ENCODE measurements around the gene SSTR5. TPM values are rescaled to one million over a fixed set of nuclear protein-coding genes. Genes with fewer than 3 reads are reported as not detected.

The SSTR5 gene
- total RNA-seq, 3 donors from 2014 or later (not counting 1 experiment from before 2014, with no cell fraction given) = not detected

DNA sequence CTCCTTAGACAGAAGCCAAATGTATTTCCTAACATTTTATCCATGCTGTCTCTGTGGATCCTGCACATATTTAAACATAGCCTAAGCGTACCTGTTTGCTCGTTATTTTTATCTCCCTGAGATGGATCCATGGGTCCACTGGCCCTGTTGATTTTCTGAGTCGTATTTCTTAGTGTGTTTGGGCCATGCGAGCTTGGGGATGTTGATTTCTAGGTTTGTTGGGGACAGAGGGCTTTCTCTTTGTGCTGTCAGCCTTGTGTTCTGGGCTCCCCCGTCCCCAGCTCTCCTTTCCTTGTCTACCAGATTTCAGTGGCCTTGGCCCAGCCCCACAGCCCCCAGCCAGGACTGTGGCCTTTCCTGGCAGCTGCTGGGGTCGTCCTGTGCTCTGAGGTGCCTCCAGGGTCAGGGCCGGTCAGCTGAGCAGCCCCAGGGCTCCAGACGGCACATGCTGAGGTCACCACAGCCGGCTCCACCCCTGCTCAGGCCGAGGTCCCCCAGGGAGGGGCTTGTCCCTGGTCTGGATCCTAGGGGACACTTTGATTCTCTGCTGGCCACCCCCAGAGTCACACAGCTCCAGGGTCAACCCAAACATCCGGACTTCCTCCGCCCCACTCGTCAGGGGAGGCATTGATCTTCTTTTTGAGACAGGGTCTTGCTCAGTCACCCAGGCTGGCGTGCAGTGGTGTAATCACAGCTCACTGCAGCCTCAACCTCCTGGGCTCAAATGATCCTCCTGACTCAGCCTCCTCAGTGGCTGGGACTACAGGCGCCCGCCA is 4.4 kb downstream of the SSTR5 start:
- peaks cover 2% of the 10 kb centered on the region for H3K27me3 ChIP-seq (ENCODE audit: control insufficient read depth, insufficient read depth, low read length)
- Mint-ChIP-seq H3K36me3 (no peaks in the 10 kb centered on the region), H3K9me3 (no peaks in the 10 kb centered on the region), H3K4me1 (no peaks in the 10 kb centered on the region), H3K4me3 (no peak overlapping the region), H3K27me3 (ENCODE audit: low read depth in 2 of 2) (peaks cover 5 to 8% of the 10 kb centered on the region in 2 donors), H3K27ac (no peak overlapping the region)
- 53% methylated on average over 16 of the region's 16 CpGs for WGBS (ENCODE audit: insufficient coverage)
- no peaks in the 10 kb centered on the region for H3K9me3 ChIP-seq (ENCODE audit: control insufficient read depth, insufficient read depth, low read length)
- TF ChIP-seq, protein P1, sequence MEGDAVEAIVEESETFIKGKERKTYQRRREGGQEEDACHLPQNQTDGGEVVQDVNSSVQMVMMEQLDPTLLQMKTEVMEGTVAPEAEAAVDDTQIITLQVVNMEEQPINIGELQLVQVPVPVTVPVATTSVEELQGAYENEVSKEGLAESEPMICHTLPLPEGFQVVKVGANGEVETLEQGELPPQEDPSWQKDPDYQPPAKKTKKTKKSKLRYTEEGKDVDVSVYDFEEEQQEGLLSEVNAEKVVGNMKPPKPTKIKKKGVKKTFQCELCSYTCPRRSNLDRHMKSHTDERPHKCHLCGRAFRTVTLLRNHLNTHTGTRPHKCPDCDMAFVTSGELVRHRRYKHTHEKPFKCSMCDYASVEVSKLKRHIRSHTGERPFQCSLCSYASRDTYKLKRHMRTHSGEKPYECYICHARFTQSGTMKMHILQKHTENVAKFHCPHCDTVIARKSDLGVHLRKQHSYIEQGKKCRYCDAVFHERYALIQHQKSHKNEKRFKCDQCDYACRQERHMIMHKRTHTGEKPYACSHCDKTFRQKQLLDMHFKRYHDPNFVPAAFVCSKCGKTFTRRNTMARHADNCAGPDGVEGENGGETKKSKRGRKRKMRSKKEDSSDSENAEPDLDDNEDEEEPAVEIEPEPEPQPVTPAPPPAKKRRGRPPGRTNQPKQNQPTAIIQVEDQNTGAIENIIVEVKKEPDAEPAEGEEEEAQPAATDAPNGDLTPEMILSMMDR (IDR thresholded peaks at IDR 0.05) = no peak
- H3K4me1 ChIP-seq (ENCODE audit: control insufficient read depth, insufficient read depth, low read length) = no peaks in the 10 kb centered on the region
- intact Hi-C loops (cut with micrococcal nuclease) = no loop called here
- ATAC-seq (no peak), DNase-seq (no peak)
- H3K4me3 ChIP-seq (ENCODE audit: low read length) = no peak overlapping the region
- H3K36me3 ChIP-seq (ENCODE audit: control insufficient read depth, insufficient read depth, low read length) = no peaks in the 10 kb centered on the region
- no peak overlapping the region for H3K27ac ChIP-seq (ENCODE audit: low read length)

DNA sequence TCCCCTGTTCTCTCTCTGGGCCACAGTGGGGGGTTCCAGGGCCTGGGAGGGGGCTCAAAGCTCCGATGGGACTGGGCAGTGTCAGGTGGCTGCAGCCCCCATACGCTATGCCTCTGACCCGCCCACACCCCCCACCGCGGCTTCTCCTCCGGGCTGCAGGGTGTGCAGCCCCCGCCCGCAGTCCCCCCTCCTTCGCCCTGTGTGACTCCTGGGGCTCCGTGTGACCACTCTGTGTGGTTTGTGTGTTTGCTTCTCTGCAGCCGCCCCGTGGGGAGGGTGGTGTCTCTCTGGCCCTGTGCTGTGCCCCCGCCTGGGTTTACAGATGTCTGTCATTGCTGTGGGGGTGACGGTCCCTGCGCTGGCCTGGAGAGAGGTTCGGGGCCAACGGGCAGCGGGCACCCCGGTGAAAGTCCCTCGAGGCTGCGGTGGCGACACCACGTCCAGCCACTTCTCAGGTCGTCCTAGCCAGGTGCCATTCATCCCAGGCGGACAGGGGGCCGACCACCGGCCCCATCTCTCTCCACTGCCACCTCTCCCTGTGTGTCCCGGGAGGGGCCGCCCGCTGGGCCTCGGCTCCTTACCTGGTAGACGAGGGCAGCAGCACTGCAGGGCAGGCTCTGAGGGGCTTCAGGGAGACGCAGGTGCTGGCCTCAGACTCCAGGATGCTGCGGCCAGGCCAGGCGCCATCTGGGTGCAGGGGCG is 5.5 kb downstream of the SSTR5 start:
- Histone ChIP-seq H3K27me3 (ENCODE audit: control insufficient read depth, insufficient read depth, low read length) (peaks cover 2% of the 10 kb centered on the region), H3K4me3 (ENCODE audit: low read length) (no peak overlapping the region), H3K9me3 (ENCODE audit: control insufficient read depth, insufficient read depth, low read length) (no peaks in the 10 kb centered on the region), H3K36me3 (ENCODE audit: control insufficient read depth, insufficient read depth, low read length) (no peaks in the 10 kb centered on the region), H3K4me1 (ENCODE audit: control insufficient read depth, insufficient read depth, low read length) (no peaks in the 10 kb centered on the region), H3K27ac (ENCODE audit: low read length) (no peak overlapping the region)
- Mint-ChIP-seq H3K4me1 (no peaks in the 10 kb centered on the region), H3K27me3 (ENCODE audit: low read depth in 2 of 2) (peaks cover 9 to 14% of the 10 kb centered on the region in 2 donors), H3K36me3 (no peaks in the 10 kb centered on the region), H3K9me3 (no peaks in the 10 kb centered on the region), H3K27ac (no peak overlapping the region), H3K4me3 (no peak overlapping the region)
- TF ChIP-seq, protein P1 (IDR thresholded peaks at IDR 0.05) = no peak
- ATAC-seq (no peak), DNase-seq (no peak)
- WGBS (ENCODE audit: insufficient coverage) = 84% methylated on average over 36 of the region's 36 CpGs
- intact Hi-C loops (cut with micrococcal nuclease) = no loop called here

DNA sequence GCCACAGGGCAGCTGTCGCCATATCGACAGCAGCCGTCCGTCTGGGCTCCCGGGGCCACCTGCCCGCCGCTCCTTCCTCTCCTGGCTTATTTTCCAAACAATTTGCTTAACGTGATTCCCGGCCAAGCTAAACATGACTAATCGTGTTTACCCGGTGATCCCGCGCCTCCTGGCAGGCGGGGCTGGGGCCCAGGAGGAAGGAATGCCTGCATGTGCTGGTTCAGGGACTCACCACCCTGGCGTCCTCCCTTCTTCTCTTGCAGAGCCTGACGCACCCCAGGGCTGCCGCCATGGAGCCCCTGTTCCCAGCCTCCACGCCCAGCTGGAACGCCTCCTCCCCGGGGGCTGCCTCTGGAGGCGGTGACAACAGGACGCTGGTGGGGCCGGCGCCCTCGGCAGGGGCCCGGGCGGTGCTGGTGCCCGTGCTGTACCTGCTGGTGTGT is 6.1 kb downstream of the SSTR5 start:
- no peak for DNase-seq
- intact Hi-C loops (cut with micrococcal nuclease) = no loop called here
- no peaks in the 10 kb centered on the region for H3K36me3 Mint-ChIP-seq
- TF ChIP-seq, protein P1 (IDR thresholded peaks at IDR 0.05) = no peak
- H3K9me3 Mint-ChIP-seq = no peaks in the 10 kb centered on the region
- no peak for ATAC-seq
- no peaks in the 10 kb centered on the region for H3K9me3 ChIP-seq (ENCODE audit: control insufficient read depth, insufficient read depth, low read length)
- H3K4me1 ChIP-seq (ENCODE audit: control insufficient read depth, insufficient read depth, low read length) = no peaks in the 10 kb centered on the region
- H3K4me1 Mint-ChIP-seq = no peaks in the 10 kb centered on the region
- H3K27me3 Mint-ChIP-seq (ENCODE audit: low read depth in 2 of 2) = peaks cover 9 to 14% of the 10 kb centered on the region in 2 donors
- 83% methylated on average over 28 of the region's 28 CpGs for WGBS (ENCODE audit: insufficient coverage)
- H3K4me3 Mint-ChIP-seq = no peak overlapping the region
- H3K27me3 ChIP-seq (ENCODE audit: control insufficient read depth, insufficient read depth, low read length) = peaks cover 2% of the 10 kb centered on the region
- H3K27ac Mint-ChIP-seq = no peak overlapping the region
- H3K36me3 ChIP-seq (ENCODE audit: control insufficient read depth, insufficient read depth, low read length) = no peaks in the 10 kb centered on the region
- H3K27ac ChIP-seq (ENCODE audit: low read length) = no peak overlapping the region
- H3K4me3 ChIP-seq (ENCODE audit: low read length) = no peak overlapping the region

Data from natural killer cell (primary cell).